Stimulated activated CD8-positive, alpha-beta memory T cell treated with anti-CD3 and anti-CD28 coated beads, Interleukin-15, amount 100 ng/mL, for 1 hour (primary cell): ENCODE data around the gene NSDHL.

Experiments
- DNase-seq: peaks from one replicate; pipeline ENCODE4 v3.0.0-alpha.2; 2020; ENCODE audit warnings: low read depth

The NSDHL gene

DNA sequence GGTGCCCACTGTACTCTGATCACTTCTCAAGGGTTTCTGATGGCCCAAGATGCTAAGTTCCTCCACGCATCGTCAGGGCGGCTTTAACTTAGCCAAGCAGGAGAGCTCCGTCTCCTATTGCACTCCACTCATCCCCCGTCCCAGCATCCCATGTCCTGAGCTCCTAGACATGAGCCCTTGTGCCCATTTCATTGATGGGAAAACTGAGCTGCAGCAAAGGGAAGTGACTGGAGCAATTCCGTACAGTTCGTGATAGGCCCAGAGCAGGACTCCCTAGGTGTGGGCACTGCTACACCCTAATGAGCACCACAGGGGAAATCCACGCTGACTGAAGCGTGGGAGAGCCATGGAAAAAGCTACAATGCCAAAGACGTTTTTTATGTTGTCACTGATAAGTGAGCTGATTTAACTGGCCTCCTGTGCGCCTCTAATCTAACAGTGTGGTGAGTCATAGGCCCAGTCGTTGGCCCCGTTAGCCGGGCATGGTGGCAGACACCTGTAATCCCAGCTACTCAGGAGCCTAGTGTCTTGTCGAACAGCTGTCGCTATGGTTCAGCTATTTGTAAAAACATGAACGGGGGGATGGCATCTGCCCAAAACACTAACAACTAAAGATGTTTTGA is 14.9 kb downstream of the NSDHL start:
- DNase-seq, result no peak

DNA sequence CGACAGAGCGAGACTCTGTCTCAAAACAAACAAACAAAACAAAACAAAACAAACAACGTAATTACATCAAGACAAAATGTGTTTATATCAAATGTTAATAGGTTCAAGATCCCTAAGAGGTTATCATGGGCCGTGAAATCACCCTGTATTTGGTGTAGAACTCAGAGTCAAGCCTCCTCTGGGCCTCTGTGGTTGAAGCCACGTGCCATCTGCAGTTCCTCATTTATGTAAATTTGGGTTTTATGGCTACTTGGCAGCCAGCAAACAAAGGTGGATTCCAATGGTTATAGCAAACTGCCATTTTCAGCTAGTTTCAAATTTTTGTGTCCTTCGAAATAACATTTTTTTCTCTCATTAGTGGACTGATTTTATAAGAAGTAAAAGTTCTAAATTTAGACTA is 16.4 kb downstream of the NSDHL start:
- no peak for DNase-seq

DNA sequence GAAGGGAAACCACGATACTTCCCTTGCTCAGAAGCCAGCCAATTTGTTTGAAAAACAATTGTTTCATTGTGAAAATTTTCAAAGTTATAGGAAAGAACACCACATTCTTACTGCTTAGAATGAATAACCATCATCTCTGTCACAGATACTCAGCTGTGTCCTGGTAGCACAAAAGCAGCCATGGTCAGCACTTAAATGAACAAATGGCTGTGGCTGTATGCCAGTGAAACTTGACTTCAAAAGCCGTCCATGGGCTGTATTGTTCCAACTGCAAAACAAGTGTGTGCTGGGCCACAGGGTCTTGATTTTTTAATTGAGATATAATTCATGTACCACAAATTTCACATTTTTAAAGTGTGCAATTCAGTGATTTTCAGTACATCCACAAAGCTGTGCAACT is 19.6 kb downstream of the NSDHL start:
- DNase-seq, result no peak

DNA sequence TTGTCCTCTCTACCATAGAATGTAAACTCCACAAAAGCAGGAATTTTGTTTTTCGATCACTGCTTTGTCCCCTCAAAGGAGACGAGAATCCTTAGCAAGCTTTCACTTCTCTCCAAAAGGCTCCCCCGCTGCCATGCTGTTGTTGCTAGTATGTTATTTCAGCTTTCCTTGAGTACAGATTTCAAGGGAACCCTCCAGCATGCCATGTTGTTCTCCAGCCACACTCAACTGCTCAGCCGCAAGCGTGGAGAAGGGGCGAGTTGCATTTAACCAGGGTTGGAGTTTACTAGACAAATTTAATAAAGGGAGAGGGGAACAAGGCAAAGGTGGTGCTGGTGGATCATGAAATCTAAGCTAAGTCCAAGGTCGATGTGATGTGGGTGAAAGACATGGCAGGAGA is 23.1 kb downstream of the NSDHL start:
- no peak for DNase-seq

DNA sequence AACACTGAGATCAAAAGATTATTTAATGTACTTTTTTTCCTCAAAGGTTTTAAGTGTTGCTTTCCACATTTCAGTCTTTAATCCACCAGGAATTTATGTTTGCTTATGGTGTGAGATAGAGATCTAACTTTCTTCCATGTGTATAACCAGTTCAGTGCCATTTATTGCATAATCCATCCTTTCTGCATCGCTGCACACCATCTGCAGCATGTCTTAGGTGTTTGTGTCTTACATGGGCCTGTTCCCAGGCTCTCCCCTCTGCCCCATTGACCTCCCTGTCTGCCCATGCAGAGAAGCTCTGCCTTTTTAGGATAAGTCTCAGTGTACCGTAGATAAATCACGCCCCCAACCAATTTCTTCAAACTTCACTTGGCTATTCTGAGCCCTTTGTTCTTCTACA is 30.3 kb downstream of the NSDHL start:
- DNase-seq, result no peak

DNA sequence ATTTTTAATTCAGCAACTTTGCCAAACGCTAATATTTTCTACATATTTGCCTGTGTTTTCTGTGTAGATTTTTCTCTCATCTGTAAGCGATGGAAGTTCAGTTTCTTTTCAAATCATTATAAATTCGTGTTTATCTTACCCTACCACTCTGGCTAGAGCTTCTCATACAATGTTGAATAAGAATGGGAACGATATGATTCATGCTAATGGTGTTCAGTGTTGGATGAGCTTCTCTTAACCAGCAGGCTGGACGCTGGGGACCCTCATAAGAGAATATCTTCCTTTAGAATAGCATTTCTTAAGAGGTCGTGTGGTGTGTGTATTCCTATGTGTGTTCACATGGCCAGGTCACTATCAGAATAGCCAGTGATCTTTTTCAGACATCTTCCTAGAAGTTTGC is 31.0 kb downstream of the NSDHL start:
- DNase-seq, result no peak

DNA sequence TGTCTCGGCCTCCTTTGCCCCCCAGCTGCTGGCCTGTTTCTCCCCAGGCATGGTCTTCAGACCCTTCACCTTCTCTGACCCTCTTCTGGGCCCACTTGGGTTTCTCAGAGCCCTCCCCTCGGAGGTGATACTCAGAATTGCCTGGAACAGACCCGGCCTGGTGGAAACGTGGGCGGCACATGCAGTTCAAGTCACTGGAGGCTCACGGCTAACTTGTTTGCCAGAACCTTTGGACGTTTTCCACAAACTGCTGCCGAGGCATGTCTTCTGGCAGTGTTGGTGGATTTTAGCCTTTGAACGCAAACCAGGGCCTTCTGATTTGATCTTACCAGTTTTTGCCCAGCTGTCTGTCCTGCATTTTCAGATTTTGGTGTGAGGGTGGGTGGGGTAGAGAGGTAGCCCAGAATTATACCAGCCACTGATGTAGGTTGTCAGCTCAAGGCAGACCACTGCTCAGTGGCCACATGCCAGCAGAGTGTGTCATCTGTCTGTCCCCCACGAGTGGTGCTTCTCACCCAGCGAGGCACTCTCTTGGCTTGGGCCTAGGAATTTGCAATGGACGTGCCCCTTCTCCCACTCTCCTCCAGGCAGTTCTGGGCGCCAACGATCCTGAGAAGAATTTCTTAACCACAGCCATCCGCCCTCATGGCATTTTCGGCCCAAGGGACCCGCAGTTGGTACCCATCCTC is 34.5 kb downstream of the NSDHL start:
- DNase-seq, result no peak

DNA sequence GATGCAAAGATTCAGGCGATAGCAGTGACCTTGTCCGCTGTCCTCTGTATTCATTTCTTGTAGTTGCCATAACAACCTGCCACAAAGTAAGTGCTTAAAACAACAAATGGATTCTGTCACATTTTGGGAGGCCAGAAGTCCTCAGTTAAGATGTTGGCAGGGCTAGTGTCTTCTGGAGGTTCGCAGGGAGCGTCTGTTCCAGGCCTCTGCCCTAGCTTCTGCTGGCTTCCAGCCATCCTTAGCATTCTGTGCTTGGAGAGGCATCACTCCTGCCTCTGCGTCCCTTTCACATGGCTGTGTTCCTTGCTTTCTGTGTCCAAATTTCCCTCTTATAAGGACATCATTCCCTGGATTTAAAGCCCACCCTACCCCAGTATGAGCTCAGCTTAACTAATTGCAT is 35.5 kb downstream of the NSDHL start:
- DNase-seq, result no peak

DNA sequence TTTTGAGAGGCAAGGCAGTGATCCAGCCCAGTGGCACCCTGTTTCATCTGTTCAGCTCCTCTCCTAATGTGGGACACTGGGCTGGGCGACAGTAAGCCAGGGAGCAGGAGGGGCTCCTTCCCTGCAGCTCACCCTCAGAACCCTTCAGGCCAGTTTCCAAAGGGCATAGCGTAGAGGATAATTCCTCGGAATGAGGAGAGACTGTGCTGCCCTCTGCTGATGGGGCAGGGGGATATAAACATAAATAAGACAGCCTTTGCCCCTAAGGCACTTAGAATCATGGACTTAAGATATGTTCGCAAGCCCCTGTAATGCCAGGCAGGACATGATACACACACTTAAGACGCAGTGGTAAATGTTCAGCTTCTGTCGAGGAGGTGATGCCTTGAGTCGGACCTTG is 39.1 kb downstream of the NSDHL start:
- no peak for DNase-seq

DNA sequence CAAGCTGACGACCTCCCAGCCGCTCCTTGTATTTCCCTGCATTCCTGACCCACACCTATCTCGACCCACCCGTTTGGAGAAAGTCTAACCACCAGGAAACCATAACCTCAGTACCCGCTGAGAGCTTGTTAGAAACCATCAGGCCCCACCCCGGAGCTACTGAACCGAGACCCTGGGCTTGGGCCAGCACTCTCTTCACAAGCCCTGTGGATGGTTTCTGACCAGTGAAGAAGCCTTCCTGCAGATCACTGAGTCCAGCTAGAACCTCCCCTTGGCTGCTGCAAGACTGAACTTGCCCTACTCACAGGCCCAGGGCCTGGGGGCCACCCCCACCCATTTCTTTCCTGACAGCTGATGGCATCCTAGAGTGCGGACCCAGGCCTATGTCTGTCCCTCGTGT is 40.4 kb downstream of the NSDHL start:
- DNase-seq, result no peak

DNA sequence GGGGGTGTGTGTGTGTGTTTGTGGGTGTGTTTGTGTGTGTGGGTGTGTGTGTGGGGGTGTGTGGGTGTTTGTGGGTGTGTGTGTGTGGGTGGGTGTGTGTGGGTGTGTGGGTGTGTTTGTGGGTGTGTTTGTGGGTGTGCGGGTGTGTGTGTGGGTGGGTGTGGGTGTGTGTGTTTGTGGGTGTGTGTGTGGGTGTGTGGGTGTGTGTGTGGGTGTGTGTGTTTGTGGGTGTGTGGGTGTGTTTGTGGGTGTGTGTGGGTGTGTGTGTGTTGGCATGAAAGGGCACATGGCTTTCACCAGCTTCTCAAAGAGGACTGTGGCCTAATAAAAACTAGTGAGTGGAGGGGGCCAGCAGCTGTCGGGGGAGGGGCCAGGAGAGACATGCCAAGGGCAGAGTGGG is 41.7 kb downstream of the NSDHL start:
- no peak for DNase-seq

DNA sequence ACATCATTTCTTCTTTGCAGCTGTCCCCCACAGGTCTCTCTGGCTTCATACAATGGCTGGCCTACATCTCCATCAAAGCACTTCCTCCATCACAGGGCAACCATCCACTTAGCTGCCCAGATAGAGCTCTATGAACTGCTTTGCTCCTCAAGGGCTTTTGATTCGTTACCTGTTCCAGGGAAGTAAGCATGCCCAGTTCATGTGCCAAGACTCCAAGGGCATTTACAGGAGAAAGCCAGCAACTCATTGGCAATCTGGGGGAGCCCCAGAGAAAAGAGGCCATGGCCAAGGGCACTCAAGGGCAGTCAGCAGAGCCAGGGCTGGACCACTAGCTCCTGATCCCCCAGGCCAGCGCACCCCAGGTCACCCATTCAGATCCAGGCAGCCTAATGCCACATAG is 42.5 kb downstream of the NSDHL start:
- DNase-seq, result no peak

DNA sequence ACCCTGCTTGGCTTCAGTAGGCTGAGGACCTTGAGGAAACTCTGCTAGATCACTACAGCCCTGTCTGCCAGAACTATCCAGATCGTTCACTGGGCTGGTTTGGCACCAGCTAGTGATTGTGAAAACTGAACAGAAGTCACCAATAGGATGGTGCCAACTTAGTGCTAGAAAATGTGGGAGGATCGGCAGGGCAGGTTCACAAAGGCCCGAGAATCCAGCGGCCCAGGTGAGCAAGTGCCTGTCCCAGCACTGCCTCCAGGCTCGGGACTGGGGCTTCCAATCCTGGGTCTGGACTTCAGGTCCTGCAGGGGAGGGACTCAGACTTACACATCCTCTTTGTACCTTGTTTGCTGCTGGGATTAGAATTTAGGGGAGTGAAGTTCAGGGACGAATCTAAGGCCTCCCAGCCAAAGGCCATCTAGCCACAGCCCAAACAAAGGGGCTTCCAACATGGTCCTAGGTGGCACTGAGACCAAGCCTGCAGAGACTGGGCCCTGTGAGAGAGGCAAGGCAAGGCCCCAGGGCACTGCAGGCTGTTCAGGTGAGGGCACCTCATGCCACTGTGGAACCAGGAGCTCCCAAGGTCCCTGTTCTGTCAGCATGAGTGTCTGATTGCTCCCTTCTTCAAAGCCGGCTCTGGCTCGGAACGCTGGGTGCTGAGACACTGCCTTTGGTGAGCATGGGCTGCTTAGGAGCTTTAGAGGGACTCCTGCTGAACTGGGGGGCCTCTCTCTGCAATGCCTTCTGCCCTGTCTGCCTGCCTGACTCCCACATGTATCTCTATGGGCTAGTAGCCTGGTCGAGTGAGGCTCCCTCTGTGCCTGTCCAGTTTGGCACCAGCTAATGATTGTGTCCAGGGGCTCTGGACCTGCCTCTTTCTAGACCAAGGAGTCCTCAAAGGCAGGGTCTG is 46.3 kb downstream of the NSDHL start:
- DNase-seq, result no peak

DNA sequence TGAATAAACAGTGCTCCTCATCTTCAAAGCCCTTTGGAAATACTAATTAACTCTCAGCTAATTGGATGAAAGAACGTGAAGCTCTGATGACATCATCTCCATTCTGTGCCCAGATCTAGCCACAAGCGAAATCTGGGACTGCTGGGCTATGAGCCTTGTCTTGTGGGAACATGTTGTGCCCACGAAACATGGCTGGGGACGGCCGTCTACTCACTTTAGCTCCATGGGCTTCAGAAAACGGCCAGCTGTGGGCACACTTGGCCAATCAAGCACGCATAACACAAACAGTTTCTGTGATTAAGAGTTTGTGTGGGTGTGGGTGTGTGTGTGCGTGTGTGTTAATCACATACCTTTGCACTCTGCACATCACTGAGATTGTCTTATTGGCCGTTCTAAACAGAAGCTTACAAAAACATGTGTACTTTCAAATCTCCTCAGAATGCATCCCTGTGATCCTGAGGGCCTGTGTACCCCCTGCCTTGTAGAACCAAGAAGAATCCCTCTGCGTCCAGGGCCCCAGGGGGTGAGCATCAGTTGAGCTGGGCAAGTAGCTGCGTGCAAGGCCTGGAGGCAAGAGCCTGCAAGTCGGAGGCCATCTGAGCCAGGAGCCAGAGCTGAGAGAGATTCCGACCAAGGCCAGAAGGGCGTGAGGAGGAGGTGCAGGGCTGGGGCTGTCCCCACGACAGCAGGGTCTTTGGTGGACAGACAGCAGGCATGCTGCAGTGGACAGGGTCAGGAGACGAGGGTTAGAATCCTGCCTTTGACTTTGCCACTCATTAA is 48.3 kb downstream of the NSDHL start:
- no peak for DNase-seq

DNA sequence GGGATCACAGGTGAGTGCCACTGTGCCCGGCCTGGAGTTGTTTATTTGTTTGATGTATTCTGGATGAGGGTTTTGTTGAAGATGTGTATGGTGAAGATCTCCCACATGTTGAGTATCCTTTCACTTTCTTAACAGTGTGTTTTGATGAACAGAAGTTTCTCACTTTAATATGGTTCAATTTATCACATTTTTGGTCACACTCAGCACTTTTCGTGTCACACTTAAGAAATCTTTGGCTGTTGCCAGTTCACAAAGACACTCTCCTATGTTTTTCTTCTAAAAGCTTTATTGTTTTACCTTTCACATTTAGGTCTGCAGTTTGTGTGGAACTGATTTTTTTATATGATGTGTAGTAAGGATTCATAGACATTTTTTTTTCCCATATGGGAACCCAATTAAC is 50.4 kb downstream of the NSDHL start:
- no peak for DNase-seq

DNA sequence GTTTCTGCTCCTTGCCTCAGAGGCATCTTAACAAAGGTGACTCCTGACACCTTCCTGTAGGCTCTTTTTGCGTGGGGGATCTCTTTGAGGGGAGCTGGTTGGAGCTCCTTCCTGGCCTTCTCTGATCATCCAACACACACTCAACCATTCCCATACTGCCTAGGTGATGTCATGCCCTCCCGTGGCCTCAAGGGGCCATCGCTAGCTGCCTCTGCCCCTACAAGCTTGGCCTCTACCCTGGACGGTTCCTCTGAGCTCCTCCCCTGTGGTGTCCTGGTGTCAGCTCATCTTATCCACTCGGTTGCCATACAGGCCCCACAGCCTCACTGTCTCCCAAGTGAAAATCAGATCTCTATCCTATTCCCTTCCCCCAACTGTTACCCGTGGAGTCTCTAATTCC is 53.3 kb downstream of the NSDHL start:
- DNase-seq, result no peak

DNA sequence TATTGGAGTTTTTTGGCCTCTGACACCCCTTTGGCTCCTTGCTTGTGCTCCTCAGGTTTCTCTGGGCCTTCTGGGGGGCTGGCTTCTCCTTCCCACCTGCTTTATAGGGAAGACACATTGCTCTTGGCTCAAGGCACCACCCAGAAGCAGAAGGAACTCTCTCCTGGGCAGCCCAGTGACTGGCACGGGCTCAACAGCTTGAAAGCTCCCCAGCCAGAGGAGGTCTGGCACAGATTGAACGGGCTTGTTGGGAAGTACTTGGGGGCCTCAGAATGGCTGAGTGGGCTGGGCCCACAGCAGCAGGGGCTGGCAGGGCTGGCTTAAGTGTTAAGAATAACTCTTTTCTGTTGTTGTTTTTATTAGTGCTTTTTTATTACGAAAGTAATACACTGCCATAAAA is 55.9 kb downstream of the NSDHL start:
- no peak for DNase-seq

DNA sequence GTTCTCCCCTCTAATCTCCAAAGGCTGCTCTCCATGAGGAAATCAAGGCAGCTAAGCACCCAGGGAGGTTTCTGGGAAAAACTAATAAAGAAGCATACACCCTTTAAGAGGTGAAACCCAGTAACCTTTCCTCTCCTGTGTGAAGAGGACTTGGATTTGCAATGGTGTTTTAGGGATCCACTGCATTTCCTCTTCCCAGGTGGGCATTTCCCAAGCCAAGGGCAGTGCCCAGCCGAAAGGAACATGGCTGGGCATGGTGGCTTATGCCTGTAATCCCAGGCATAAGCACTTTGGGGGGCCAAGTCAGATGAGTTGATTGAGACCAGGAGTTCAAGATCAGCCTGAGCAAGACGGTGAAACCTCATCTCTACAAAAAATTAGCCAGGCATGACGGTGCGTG is 61.6 kb downstream of the NSDHL start:
- no peak for DNase-seq

DNA sequence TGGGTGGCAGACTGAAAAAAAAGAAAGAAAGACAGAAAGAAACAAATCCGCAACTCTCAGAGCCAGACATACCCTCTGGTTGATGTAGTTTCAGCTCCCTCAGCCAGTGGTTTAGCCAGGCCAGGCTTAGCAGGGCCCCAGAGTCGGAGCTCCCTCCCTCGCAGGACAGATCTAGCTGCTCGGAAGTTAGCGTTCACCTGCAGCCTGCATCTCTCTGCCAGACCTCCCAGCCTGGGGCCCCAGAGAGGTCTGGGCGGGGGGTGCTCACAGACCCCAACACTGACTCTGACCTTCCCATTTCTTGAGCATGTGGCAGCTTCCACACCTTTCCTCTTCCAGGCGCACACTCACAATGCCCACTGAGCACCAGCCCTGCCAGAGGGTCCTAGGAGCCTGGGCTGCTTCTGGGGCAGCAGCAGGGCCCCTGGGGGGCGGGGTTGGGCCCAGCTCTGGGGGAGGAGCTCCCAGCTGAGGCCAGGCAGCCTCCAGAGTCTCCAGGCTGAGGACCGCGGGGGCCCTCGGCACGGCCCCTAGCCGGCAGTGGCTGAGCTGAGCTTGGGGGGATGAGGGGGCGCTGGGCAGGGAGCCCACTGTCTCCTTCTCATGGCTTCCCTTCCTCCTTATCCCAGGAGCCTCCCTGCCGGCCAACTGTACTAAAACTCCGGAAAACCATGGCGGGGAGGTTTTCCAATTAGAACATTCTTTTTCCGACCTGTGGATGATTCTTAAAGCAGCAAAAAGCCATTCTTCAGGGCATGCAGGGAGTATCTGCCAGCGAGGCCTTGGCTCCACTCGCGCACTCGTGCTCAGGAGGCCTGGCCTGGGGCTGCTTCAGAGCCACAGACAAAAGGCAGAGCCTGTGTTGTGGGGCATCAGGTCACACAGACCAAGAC is 62.4 kb downstream of the NSDHL start:
- DNase-seq, result no peak

DNA sequence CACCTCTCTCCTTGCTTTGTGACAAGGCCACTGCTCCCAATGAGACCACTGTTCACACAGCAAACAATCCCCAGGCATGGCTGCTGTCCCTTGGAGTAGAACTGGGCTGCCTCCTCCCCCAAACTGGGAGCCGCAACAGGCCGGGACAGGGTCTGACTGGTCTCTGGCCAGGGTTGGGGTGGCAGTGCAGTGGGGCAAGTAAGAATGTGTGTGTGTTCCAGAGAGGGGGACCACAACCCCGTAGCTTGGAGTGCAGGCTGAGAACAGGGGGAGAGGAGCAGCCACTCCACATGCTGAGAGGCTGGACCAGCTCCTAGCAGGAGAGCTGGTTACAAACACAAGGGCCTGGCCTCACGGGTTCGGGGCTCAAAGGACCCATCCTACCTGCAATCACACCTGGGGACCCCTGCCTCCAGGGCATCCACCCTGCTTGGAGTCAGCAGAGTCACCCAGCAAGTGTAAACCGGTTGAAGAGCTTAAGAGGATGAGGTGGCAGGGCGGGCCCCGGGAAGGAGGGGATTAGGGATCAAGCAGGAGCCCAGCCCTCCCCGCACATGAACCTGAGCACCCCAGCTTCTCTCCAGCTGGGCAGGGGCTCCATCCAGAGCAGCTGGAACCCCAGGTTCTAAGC is 63.2 kb downstream of the NSDHL start:
- DNase-seq, result no peak

DNA sequence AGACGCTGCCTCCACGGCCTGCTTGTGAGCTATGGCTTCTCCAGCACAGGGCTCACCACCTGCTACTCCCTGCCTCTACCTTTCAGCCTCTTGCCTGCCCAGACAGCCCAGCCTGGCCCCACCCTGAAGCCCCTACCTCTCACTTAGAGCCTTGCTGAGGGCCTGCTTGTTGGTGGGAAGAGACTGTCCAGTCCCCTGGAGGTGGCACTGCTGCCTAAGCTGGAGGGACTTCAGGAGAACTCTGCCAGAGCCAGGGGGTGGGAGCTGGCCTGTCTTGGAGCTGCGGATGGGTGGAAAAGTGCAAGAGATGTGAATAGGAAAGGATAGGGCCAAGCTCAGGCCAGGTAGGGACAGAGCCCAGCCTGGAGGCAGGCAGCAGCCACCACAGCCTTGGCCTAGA is 64.3 kb downstream of the NSDHL start:
- no peak for DNase-seq
